AG04450 (cell line): ENCODE results near the gene C22orf23. TPM values are rescaled to one million over a fixed set of nuclear protein-coding genes. Genes with fewer than 3 reads are reported as not detected.

Experiments
- CTCF ChIA-PET: fragments of 300-600, 350-600 bp; formaldehyde crosslinking; extraction: SDS; loops from one replicate; lab custom pipeline; 2022; ENCODE audit warnings: antibody characterized with exemption, inconsistent platforms; lab: Charles Lee
- POLR2A ChIA-PET: fragments of 350-600 bp; formaldehyde crosslinking; extraction: SDS; loops from one replicate; lab custom pipeline; 2021; ENCODE audit warnings: antibody characterized with exemption, inconsistent platforms; lab: Yijun Ruan, JAX
- DNase-seq: peaks from one replicate; pipeline ENCODE4 v3.0.0-alpha.2; 2011; ENCODE audit warnings: low read depth, low spot score
- H3K27ac ChIP-seq: one replicate; pipeline ENCODE4 v1.5.1; 2012; ENCODE audit warnings: low read depth, low read length, control low read depth
- H3K27me3 ChIP-seq: one replicate; pipeline ENCODE4 v1.6.0; 2012; ENCODE audit warnings: low read length; ENCODE audit not compliant: control insufficient read depth, insufficient read depth
- H3K4me3 ChIP-seq: 2 replicates; pipeline ENCODE4 v1.5.1; 2011; ENCODE audit warnings: mild to moderate bottlenecking, low read depth, low read length, control low read depth
- H3K9me3 ChIP-seq: 2 replicates; pipeline ENCODE4 v1.5.1; 2012; ENCODE audit warnings: low read length; ENCODE audit not compliant: control insufficient read depth, insufficient read depth
- CTCF ChIP-seq: IDR thresholded peaks from 2 replicates; pipeline ENCODE4 v1.5.1; 2011; ENCODE audit warnings: low read depth, low read length, control low read depth, inconsistent platforms
- polyA plus RNA-seq: library from polyadenylated mRNA; depleted of rRNA; stranded (reverse); fragments of >200 nt; gene quantifications from 2 replicates; pipeline ENCODE4 v1.2.3, GENCODE V29; 2011

Gene C22orf23
- polyA plus RNA-seq, 1 experiment = 0.55 TPM

GRCh38 chr22:37917874-37918548 lies 35.4 kb downstream of the C22orf23 start:
- CTCF ChIA-PET = interaction anchor here (1.1 kb wide), 1 partner anchor 48 kb away, joined by 3 read pairs; no protein-coding TSS in a partner anchor
- no peak overlapping the region for H3K27ac ChIP-seq
- POLR2A ChIA-PET = no interaction called here
- no peaks in the 10 kb centered on the region for H3K27me3 ChIP-seq
- DNase-seq = no peak
- no peak for TF ChIP-seq CTCF
- no peak overlapping the region for H3K4me3 ChIP-seq
- no peaks in the 10 kb centered on the region for H3K9me3 ChIP-seq

- H3K27ac ChIP-seq = no peak overlapping the region
- DNase-seq = no peak
- ChIA-PET CTCF (interaction anchor here (1.3 to 1.4 kb wide), 2 partner anchors 18 to 29 kb away, joined by 4 to 5 read pairs; no protein-coding TSS in a partner anchor), POLR2A (interaction anchor here (1.4 kb wide), 1 partner anchor 8 kb away, joined by 8 read pairs; no protein-coding TSS in a partner anchor)
- H3K27me3 ChIP-seq = no peaks in the 10 kb centered on the region
- no peak overlapping the region for H3K4me3 ChIP-seq
- H3K9me3 ChIP-seq = no peaks in the 10 kb centered on the region
- TF ChIP-seq CTCF = no peak
Observed at GRCh38 chr22:37916311-37916710, 37.1 kb downstream of the C22orf23 start.

- Histone ChIP-seq H3K4me3 (no peak overlapping the region), H3K27ac (no peak overlapping the region), H3K9me3 (no peaks in the 10 kb centered on the region), H3K27me3 (no peaks in the 10 kb centered on the region)
- no peak for TF ChIP-seq CTCF
- ChIA-PET CTCF (interaction anchor here (0.9 kb wide), 1 partner anchor 50 kb away, joined by 5 read pairs; no protein-coding TSS in a partner anchor), POLR2A (interaction anchor here (0.5 kb wide), 2 partner anchors 8 to 82 kb away, joined by 3 to 4 read pairs; no protein-coding TSS in a partner anchor)
- DNase-seq = no peak
Observed at GRCh38 chr22:37913233-37913721, 40.1 kb downstream of the C22orf23 start.

- H3K27me3 ChIP-seq = no peaks in the 10 kb centered on the region
- DNase-seq = no peak
- H3K4me3 ChIP-seq = no peak overlapping the region
- H3K9me3 ChIP-seq = no peaks in the 10 kb centered on the region
- TF ChIP-seq CTCF = no peak
- ChIA-PET POLR2A (interaction anchor here (0.7 kb wide), 1 partner anchor 17 kb away, joined by 3 read pairs; no protein-coding TSS in a partner anchor), CTCF (no interaction called here)
- no peak overlapping the region for H3K27ac ChIP-seq
Observed at GRCh38 chr22:37912171-37912570, 41.2 kb downstream of the C22orf23 start.

GRCh38 chr22:37911697-37912096 lies 41.7 kb downstream of the C22orf23 start:
- POLR2A ChIA-PET = interaction anchor here (0.7 kb wide), 1 partner anchor 24 kb away, joined by 3 read pairs; no protein-coding TSS in a partner anchor

More at GRCh38 chr22:37911697-37912096, 41.7 kb downstream of the C22orf23 start:
- CTCF ChIA-PET = no interaction called here
- Histone ChIP-seq H3K4me3 (no peak overlapping the region), H3K27me3 (no peaks in the 10 kb centered on the region), H3K27ac (no peak overlapping the region), H3K9me3 (no peaks in the 10 kb centered on the region)
- TF ChIP-seq CTCF = no peak
- DNase-seq = no peak
